Keratinocyte (primary cell): Measurements from ENCODE around the gene UQCC2. TPM values are rescaled to one million over a fixed set of nuclear protein-coding genes. Genes with fewer than 3 reads are reported as not detected.
A peak's percentile ranks its signal among the peaks of the same experiment; 100 is the strongest.

ENCODE experiments used
- DNase-seq: peaks from one replicate; pipeline ENCODE4 v3.0.0-alpha.2; 2011; ENCODE audit warnings: low read depth, missing footprints, low spot score
- FAIRE-seq: peaks from 2 replicates; lab custom pipeline; 2011; peaks lifted over from hg19 to GRCh38; lab: Jason Lieb, UNC
- H2AFZ ChIP-seq: 2 replicates; pipeline ENCODE4 v1.6.0; 2012; ENCODE audit warnings: low read length, control low read depth, inconsistent platforms; ENCODE audit not compliant: control insufficient read depth
- H3K27ac ChIP-seq: 2 replicates; pipeline ENCODE4 v1.5.1; 2011; ENCODE audit warnings: low read length; ENCODE audit not compliant: control insufficient read depth, insufficient read depth
- H3K27me3 ChIP-seq: 3 replicates; pipeline ENCODE4 v1.6.0; 2011; ENCODE audit warnings: low read length; ENCODE audit not compliant: control insufficient read depth, insufficient read depth; ENCODE audit errors: extremely low read depth
- H3K36me3 ChIP-seq, 2 experiments: 2 replicates in 1 of 2; 3 replicates in 1 of 2; pipeline ENCODE4 v1.5.1; 2011; ENCODE audit warnings: low read length in 2 of 2, mild to moderate bottlenecking in 1 of 2; ENCODE audit not compliant: control insufficient read depth in 2 of 2, insufficient read depth in 2 of 2; ENCODE audit errors: extremely low read depth in 1 of 2
- H3K4me1 ChIP-seq: 3 replicates; pipeline ENCODE4 v1.5.1; 2011; ENCODE audit warnings: low read length; ENCODE audit not compliant: control insufficient read depth, insufficient read depth; ENCODE audit errors: extremely low read depth
- H3K4me2 ChIP-seq: 3 replicates; pipeline ENCODE4 v1.6.0; 2011; ENCODE audit warnings: low read depth, low read length; ENCODE audit not compliant: control insufficient read depth, insufficient read depth; ENCODE audit errors: extremely low read depth
- H3K4me3 ChIP-seq, 3 experiments: fragments of 200-600 bp in 1 of 3; sonication (generic) in 1 of 3; 2 replicates in 2 of 3; 3 replicates in 1 of 3; pipeline ENCODE4 v1.5.1; 2011 to 2016; ENCODE audit warnings: low read length in 3 of 3, mild to moderate bottlenecking in 3 of 3, control low read depth in 2 of 3, inconsistent platforms in 1 of 3, low read depth in 1 of 3, mixed read lengths in 1 of 3, mixed run types in 1 of 3, moderate library complexity in 1 of 3; ENCODE audit not compliant: control insufficient read depth in 2 of 3, insufficient read depth in 2 of 3; ENCODE audit errors: extremely low read depth in 1 of 3
- H3K79me2 ChIP-seq: 2 replicates; pipeline ENCODE4 v1.6.0; 2012; ENCODE audit warnings: low read length; ENCODE audit not compliant: control insufficient read depth, insufficient read depth
- H3K9ac ChIP-seq: 3 replicates; pipeline ENCODE4 v1.6.0; 2011; ENCODE audit warnings: low read length; ENCODE audit not compliant: control insufficient read depth, insufficient read depth; ENCODE audit errors: extremely low read depth
- H3K9me1 ChIP-seq: 3 replicates; pipeline ENCODE4 v1.6.0; 2011; ENCODE audit warnings: low read length; ENCODE audit not compliant: control insufficient read depth, insufficient read depth; ENCODE audit errors: extremely low read depth
- H3K9me3 ChIP-seq: 2 replicates; pipeline ENCODE4 v1.5.1; 2012; ENCODE audit warnings: low read depth, low read length; ENCODE audit not compliant: control insufficient read depth
- H4K20me1 ChIP-seq: 3 replicates; pipeline ENCODE4 v1.6.0; 2011; ENCODE audit warnings: low read length; ENCODE audit not compliant: control insufficient read depth, insufficient read depth; ENCODE audit errors: extremely low read depth
- EZH2 ChIP-seq: IDR thresholded peaks from one replicate; pipeline ENCODE4 v1.6.1; 2012; ENCODE audit warnings: inconsistent platforms, mild to moderate bottlenecking, low read length, moderate library complexity
- dilution Hi-C: fragments of 300-500 bp; cut with MboI; formaldehyde crosslinking; loops from one replicate; pipeline ENCODE4 v1.7.0; 2020; ENCODE audit warnings: low sequenced_read_pairs; ENCODE audit not compliant: extremely low pct_ligation_motif_present
- polyA plus RNA-seq, 5 experiments: library from polyadenylated mRNA; depleted of rRNA in 3 of 5; stranded (reverse) in 3 of 5; stranded (forward) in 1 of 5; unstranded in 1 of 5; fragments of >200 nt; gene quantifications; 1 replicate in 1 of 5; 2 replicates in 3 of 5; 3 replicates in 1 of 5; pipeline versions ENCODE4 v1.2.1 to v1.2.3, GENCODE V29; 2011 to 2012; ENCODE audit warnings: missing spikeins in 2 of 5, low read depth in 1 of 5, low replicate concordance in 1 of 5
- TF ChIP-seq, protein P1 (sequence below), 3 experiments: IDR thresholded peaks in 1 of 3; conservative IDR thresholded peaks in 1 of 3; optimal IDR thresholded peaks in 1 of 3; 2 replicates in 2 of 3; 3 replicates in 1 of 3; pipeline versions ENCODE3 to v1.5.1; 2011; ENCODE audit warnings: low read length in 3 of 3, mild to moderate bottlenecking in 3 of 3, moderate library complexity in 2 of 3, control low read depth in 1 of 3, inconsistent platforms in 1 of 3; ENCODE audit not compliant: insufficient read depth in 2 of 3; ENCODE audit errors: extremely low read depth in 1 of 3

UQCC2 gene
- polyA plus RNA-seq, 1 donor (not counting 4 experiments of a cell fraction or from before 2014, with no cell fraction given): 76.7 TPM

DNA sequence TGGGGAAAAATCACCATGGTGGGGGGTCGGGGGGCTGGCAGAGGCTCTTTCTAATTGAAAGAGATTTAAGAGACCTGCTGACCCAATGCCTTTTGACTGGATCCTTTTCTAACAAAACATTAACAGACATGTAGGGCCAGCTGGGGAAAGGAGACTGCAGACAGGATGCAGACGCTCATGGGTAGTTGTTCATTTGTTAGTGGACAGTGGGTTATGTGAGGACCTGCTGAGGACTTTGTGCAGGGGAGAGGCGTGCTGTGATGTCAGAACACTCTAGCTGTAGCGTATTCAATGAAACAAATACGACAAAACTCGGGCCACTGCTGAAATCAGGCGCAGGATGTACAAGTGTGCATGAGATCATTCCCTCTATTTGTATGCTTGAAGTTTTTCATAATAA lies 34.0 kb upstream of the UQCC2 start:
- Histone ChIP-seq H4K20me1 (no peaks in the 10 kb centered on the region), H3K36me3 (no peaks in the 10 kb centered on the region), H3K27me3 (peaks cover 5% of the 10 kb centered on the region), H3K79me2 (no peaks in the 10 kb centered on the region), H3K4me2 (no peak overlapping the region), H2AFZ (no peak overlapping the region), H3K4me1 (peaks cover 16% of the 10 kb centered on the region), H3K4me3 (no peak overlapping the region), H3K27ac (no peak overlapping the region), H3K9me3 (no peaks in the 10 kb centered on the region), H3K9me1 (peaks cover 2% of the 10 kb centered on the region), H3K9ac (no peak overlapping the region)
- FAIRE-seq (no peak), DNase-seq (no peak)
- TF ChIP-seq, protein P1, sequence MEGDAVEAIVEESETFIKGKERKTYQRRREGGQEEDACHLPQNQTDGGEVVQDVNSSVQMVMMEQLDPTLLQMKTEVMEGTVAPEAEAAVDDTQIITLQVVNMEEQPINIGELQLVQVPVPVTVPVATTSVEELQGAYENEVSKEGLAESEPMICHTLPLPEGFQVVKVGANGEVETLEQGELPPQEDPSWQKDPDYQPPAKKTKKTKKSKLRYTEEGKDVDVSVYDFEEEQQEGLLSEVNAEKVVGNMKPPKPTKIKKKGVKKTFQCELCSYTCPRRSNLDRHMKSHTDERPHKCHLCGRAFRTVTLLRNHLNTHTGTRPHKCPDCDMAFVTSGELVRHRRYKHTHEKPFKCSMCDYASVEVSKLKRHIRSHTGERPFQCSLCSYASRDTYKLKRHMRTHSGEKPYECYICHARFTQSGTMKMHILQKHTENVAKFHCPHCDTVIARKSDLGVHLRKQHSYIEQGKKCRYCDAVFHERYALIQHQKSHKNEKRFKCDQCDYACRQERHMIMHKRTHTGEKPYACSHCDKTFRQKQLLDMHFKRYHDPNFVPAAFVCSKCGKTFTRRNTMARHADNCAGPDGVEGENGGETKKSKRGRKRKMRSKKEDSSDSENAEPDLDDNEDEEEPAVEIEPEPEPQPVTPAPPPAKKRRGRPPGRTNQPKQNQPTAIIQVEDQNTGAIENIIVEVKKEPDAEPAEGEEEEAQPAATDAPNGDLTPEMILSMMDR (optimal IDR thresholded peaks at IDR 0.05 in 1 of 3, IDR thresholded peaks at IDR 0.05 in 1 of 3, conservative IDR thresholded peaks at IDR 0.05 in 1 of 3; ENCODE audit: extremely low read depth in 1 of 3, insufficient read depth in 2 of 3, low read length in 3 of 3): no peak
- no peak for TF ChIP-seq EZH2
- dilution Hi-C loops: no loop called here

DNA sequence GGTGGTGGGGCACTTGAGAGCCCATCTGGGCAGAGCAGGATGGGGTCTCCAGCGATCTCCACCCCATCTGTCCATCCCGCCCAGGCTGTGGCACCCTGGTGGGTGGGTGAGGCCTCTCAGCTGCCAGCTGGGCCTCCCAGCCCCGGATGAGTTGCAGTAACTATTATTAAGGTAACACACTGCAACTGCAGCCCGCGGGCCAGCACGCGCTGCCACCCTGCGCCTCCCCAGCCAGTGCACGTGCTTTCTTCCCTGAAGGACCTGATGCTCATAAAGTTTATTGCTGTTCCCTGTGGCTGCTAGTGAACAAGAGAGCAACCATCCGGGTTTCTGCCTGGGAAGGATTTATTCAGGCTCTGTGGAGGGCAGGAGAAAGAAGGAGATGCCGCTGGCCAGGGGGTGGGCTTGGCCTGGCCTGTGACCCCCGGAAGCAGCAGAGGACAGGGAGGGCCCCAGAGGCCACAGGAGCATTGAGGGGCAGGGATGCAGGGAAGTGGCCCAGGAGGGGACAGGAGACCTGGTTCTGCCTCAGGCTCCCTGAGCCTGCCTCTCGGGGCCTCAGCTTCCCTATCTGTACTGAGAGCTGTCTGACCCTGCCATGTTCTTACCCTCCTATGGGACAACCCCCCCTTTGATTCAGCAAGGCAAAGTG lies 33.5 kb upstream of the UQCC2 start:
- Histone ChIP-seq H3K4me2 (peak overlapping the region; percentile 42), H3K27ac (no peak overlapping the region), H3K9me1 (peaks cover 2% of the 10 kb centered on the region), H4K20me1 (no peaks in the 10 kb centered on the region), H3K4me3 (no peak overlapping the region), H2AFZ (peak overlapping the region; percentile 28), H3K9ac (peak overlapping the region; percentile 28), H3K27me3 (peaks cover 5% of the 10 kb centered on the region), H3K9me3 (no peaks in the 10 kb centered on the region), H3K4me1 (peaks cover 16% of the 10 kb centered on the region), H3K36me3 (no peaks in the 10 kb centered on the region), H3K79me2 (no peaks in the 10 kb centered on the region)
- no peak for TF ChIP-seq EZH2
- TF ChIP-seq, protein P1 (optimal IDR thresholded peaks at IDR 0.05 in 1 of 3, IDR thresholded peaks at IDR 0.05 in 1 of 3, conservative IDR thresholded peaks at IDR 0.05 in 1 of 3; ENCODE audit: extremely low read depth in 1 of 3, insufficient read depth in 2 of 3, low read length in 3 of 3): no peak
- DNase-seq (no peak), FAIRE-seq (no peak)
- dilution Hi-C loops: no loop called here
